OCI-LY3 (cell line): ENCODE measurements around the gene PTCRA.

Source experiments
- CTCF ChIP-seq: fragments of 200-600, 300-600 bp; sonication (generic); IDR thresholded peaks from 2 replicates; pipeline ENCODE4 v1.5.1; 2014; ENCODE audit warnings: antibody characterized with exemption, low read length, low read depth
- EZH2phosphoT487 ChIP-seq: fragments of 200-600 bp; shearing (Covaris generic); IDR thresholded peaks from 2 replicates; pipeline ENCODE4 v1.6.1; 2018; ENCODE audit warnings: antibody characterized with exemption, mixed run types, low read depth

- no peak for TF ChIP-seq CTCF
- TF ChIP-seq EZH2phosphoT487 = no peak
Measured at GRCh38 chr6:42916288-42916687, 435 bp downstream of the PTCRA start.
